GM12801 (cell line): ENCODE data around the gene MED23.

Source experiments
- TF ChIP-seq, protein P1 (sequence below): IDR thresholded peaks from one replicate; pipeline ENCODE4 v1.5.1; 2011; ENCODE audit warnings: control low read depth; ENCODE audit not compliant: insufficient read length; ENCODE audit errors: extremely low read depth

MED23 gene

DNA sequence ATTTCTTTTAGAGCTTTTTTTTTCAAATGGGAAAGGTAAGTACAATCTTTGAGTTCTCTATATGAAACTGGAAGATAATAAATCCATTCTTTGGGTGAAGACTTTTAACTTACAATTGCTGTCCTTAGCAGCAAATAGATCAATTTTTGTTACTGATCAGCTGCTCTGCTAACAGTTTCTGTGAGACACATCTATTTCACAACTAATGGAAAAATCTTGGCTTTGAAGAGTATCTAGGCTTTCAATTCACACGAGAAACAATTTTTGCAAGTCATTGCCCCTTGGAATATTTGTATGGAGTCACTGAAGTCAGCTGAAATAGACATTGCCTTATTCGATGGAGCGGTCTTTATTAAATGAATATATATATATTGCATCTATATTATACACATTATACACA, 75.5 kb downstream of the MED23 start:
- TF ChIP-seq, protein P1, sequence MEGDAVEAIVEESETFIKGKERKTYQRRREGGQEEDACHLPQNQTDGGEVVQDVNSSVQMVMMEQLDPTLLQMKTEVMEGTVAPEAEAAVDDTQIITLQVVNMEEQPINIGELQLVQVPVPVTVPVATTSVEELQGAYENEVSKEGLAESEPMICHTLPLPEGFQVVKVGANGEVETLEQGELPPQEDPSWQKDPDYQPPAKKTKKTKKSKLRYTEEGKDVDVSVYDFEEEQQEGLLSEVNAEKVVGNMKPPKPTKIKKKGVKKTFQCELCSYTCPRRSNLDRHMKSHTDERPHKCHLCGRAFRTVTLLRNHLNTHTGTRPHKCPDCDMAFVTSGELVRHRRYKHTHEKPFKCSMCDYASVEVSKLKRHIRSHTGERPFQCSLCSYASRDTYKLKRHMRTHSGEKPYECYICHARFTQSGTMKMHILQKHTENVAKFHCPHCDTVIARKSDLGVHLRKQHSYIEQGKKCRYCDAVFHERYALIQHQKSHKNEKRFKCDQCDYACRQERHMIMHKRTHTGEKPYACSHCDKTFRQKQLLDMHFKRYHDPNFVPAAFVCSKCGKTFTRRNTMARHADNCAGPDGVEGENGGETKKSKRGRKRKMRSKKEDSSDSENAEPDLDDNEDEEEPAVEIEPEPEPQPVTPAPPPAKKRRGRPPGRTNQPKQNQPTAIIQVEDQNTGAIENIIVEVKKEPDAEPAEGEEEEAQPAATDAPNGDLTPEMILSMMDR, result no peak

DNA sequence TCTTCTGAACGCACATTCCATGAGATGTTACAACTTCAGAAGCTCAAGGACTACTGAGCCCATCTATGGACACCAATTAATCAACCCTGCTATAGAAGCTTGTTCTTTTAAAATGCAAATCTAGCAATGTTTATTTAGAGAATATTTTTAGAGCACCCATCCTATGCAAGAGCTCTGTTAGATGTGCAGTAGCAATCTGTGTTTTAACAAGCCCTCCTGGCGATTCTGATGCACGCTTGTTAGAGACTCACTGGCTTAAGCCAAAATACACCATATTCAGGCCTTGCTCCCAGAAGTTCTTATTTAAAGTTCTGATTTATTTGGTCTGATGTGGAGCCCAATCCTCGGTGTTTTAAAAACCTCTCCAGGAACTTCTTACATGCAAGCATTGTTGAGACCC, 76.1 kb downstream of the MED23 start:
- TF ChIP-seq, protein P1, result no peak

DNA sequence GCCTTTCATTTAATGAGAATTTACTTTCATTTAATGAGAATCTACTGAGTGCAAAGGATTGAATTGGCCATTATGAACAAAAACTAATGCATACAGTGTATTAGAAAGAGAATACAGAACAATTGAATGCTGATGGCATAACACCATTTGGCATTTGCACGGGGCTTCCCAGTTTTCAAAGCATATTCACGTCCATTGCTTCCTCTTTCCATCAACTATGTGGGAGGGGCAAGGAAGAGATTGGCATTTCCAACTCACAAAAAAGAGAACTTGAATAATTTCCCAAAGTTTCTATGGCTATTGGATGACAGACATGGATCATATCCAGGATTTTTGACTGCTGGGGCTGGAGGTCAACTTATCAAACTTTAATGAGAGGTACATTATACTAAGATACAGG, 78.2 kb downstream of the MED23 start:
- TF ChIP-seq, protein P1, result no peak

DNA sequence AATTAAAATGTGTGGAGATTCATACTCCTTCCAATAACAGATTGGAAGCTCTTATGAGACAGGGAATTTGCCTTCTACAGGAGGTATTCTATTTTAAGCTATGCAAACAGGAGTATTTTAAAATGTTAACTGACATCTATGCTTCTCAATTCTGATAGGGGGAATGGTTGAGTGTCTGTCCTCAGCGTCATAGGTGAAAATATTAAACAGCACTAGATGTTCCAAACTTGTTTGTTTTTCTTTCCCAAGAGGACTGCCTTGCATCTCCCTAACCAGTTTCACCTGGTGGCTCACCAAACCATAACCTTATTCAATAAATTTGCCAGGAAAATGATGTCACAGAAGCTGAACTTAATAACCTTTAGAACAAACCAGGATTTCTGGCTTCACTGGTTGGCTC, 79.6 kb downstream of the MED23 start:
- TF ChIP-seq, protein P1, result no peak

DNA sequence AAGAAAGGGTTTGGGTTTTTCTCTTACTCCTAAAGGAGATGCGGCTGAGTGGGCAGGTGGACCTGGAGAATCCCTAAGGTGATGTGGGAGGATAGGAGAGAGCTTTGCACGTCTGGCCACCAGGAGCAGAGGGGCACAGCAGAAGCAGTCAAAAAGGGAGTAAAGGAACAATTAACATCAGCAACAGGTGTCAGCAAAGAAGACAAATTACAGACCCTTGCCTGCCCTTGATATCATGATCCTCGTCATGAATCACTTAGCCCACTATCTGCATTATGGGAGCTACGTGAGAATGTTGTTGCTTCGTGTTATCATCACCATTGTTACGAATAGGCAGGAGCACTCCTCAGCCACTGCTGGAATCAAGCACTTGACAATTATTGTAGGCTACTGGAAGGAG, 80.6 kb downstream of the MED23 start:
- TF ChIP-seq, protein P1, result no peak

DNA sequence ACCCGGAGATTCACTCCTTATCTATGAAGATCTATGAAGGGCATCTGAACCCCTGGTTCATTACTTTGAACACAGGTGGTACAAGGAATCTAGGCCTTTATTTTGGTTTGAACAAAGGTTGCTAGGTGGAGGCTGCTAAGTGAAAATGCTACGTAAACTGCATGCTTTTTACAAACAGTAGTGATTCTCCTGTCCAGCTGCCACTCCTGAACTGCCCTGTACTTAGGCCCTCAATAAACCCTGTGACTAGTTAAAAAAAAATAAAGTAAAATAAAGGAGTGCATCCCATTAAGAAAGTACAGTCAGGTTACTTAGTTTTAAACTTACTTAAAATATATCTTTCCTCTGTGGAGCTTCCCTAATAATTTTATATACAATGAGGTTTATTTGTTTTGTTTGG, 82.7 kb downstream of the MED23 start:
- TF ChIP-seq, protein P1, result no peak

DNA sequence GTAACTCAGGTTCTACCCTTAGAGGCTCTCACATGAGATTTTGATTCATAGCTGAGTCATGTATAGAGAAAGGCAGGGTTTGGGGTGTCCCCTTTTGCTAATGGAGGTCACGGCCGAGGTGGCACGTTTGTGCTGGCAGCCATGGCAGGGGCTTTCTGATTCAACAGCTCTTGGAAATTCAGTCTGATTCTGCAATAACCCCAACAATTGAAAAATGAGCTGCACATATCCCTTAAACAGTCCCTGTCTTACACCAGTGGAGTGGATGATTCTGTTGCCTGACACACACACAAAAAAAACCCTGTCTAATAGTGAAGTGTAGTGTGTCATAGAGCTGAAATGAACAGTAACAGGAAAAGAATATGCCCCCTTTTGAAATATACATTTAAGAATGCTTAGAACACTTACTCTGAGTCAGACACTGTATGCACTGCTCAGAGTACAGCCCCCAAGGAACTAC, 95.4 kb downstream of the MED23 start:
- TF ChIP-seq, protein P1, result no peak
